HG02870 (cell line): ENCODE data around the gene PSTPIP1.

Experiments used
- ATAC-seq: cut with Tn5 transposase; IDR thresholded peaks from one replicate; pipeline ENCODE4 v1.9.1; 2021; ENCODE audit warnings: mild to moderate bottlenecking, moderate library complexity; ENCODE audit not compliant: unreplicated experiment

Gene PSTPIP1

GRCh38 chr15:76978522-76979330, 16.2 kb upstream of the PSTPIP1 start:
- no peak for ATAC-seq

- no peak for ATAC-seq
These were observed 15.5 kb upstream of the PSTPIP1 start for GRCh38 chr15:76979331-76979925.

GRCh38 chr15:76979996-76980520, 14.9 kb upstream of the PSTPIP1 start:
- ATAC-seq, result no peak

- no peak for ATAC-seq
These were observed 12.6 kb upstream of the PSTPIP1 start for GRCh38 chr15:76982356-76982755.

GRCh38 chr15:76982756-76983155, 12.2 kb upstream of the PSTPIP1 start:
- no peak for ATAC-seq

GRCh38 chr15:76983590-76984375, 11.1 kb upstream of the PSTPIP1 start:
- no peak for ATAC-seq

- ATAC-seq, result no peak
These were observed 8.2 kb upstream of the PSTPIP1 start for GRCh38 chr15:76986743-76987142.

GRCh38 chr15:76987276-76987675, 7.7 kb upstream of the PSTPIP1 start:
- no peak for ATAC-seq

- peak; percentile 76 for ATAC-seq
These were observed 6.7 kb upstream of the PSTPIP1 start for GRCh38 chr15:76987896-76988860.

GRCh38 chr15:76988867-76989780, 5.8 kb upstream of the PSTPIP1 start:
- ATAC-seq, result no peak

GRCh38 chr15:76991048-76991447, 3.9 kb upstream of the PSTPIP1 start:
- ATAC-seq, result no peak

- no peak for ATAC-seq
These were observed 2.9 kb upstream of the PSTPIP1 start for GRCh38 chr15:76991741-76992645.

- no peak for ATAC-seq
These were observed 1.7 kb upstream of the PSTPIP1 start for GRCh38 chr15:76993114-76993725.

GRCh38 chr15:76994001-76994400, 925 bp upstream of the PSTPIP1 start:
- ATAC-seq, result no peak

- no peak for ATAC-seq
These were observed 430 bp upstream of the PSTPIP1 start for GRCh38 chr15:76994496-76994895.

GRCh38 chr15:76996076-76996525, 1.2 kb downstream of the PSTPIP1 start:
- no peak for ATAC-seq

GRCh38 chr15:76996526-76997401, 1.8 kb downstream of the PSTPIP1 start:
- ATAC-seq, result no peak
